HepG2 (cell line): Measurements from ENCODE around the gene CACNA2D1. TPM values are rescaled to one million over a fixed set of nuclear protein-coding genes. Genes with fewer than 3 reads are reported as not detected.

ENCODE experiments used
- ATAC-seq: fragments of 200-7000 bp; cut with Tn5 transposase; 3 replicates; pipeline ENCODE4 v1.9.1; 2020; ENCODE audit warnings: mild to moderate bottlenecking, moderate library complexity
- BruUV-seq: library from RNA; stranded (reverse); fragments of 400-500 nt; replicated peaks from 2 replicates; lab custom pipeline; 2021; lab: Mats Ljungman, UMichigan
- CTCF ChIA-PET: fragments of 300-600 bp; formaldehyde crosslinking; extraction: SDS; loops from one replicate; lab custom pipeline; 2021; ENCODE audit warnings: low total read pairs, inconsistent platforms, low intra/inter-chr PET ratio; lab: Yijun Ruan, JAX
- POLR2A ChIA-PET: fragments of 350-600 bp; sonication (Branson Sonifier 250); formaldehyde crosslinking; loops from one replicate; lab custom pipeline; 2020; ENCODE audit warnings: antibody characterized with exemption, inconsistent platforms; lab: Yijun Ruan, JAX
- DNase-seq: peaks from one replicate; pipeline ENCODE4 v3.0.0-alpha.2; 2015; ENCODE audit warnings: low spot score
- FAIRE-seq: peaks from 3 replicates; lab custom pipeline; 2011; peaks lifted over from hg19 to GRCh38; lab: Jason Lieb, UNC
- H2AFZ ChIP-seq: one replicate; pipeline ENCODE4 v1.6.1; 2011; ENCODE audit warnings: low read length, inconsistent platforms
- H3K27ac ChIP-seq: fragments of 300-600 bp; 3 replicates; pipeline ENCODE4 v1.8.0; 2011; ENCODE audit warnings: mixed run types, mild to moderate bottlenecking, mixed read lengths, low read length, inconsistent platforms; ENCODE audit not compliant: insufficient read depth; ENCODE audit errors: extremely low read length
- H3K27me3 ChIP-seq, 2 experiments: fragments of 200-600 bp in 1 of 2; 2 replicates in 1 of 2; 3 replicates in 1 of 2; pipeline versions ENCODE4 v1.6.0 to v1.8.0; 2011; ENCODE audit warnings: low read length in 2 of 2, mild to moderate bottlenecking in 2 of 2, moderate library complexity in 2 of 2, inconsistent platforms in 1 of 2; ENCODE audit not compliant: insufficient read depth in 2 of 2, control insufficient read depth in 1 of 2
- H3K36me3 ChIP-seq, 2 experiments: fragments of 200-600 bp in 1 of 2; replicated peaks in 1 of 2; 2 replicates in 1 of 2; 3 replicates in 1 of 2; pipeline versions ENCODE4 v1.5.1 to v1.8.0; 2011; ENCODE audit warnings: low read length in 2 of 2, inconsistent platforms in 1 of 2; ENCODE audit not compliant: insufficient read depth in 2 of 2, control insufficient read depth in 1 of 2
- H3K4me1 ChIP-seq: 2 replicates; pipeline ENCODE4 v1.5.1; 2012; ENCODE audit warnings: low read length, inconsistent platforms; ENCODE audit not compliant: insufficient read depth
- H3K4me2 ChIP-seq: 2 replicates; pipeline ENCODE4 v1.6.0; 2011; ENCODE audit warnings: low read depth, low read length, inconsistent platforms
- H3K4me3 ChIP-seq, 3 experiments: fragments of 200-600 bp in 1 of 3; sonication (generic), shearing (Covaris generic) in 1 of 3; replicated peaks in 1 of 3; 2 replicates each; pipeline ENCODE4 v1.5.1; 2011 to 2016; ENCODE audit warnings: low read length in 3 of 3, inconsistent platforms in 2 of 3, low read depth in 2 of 3, mild to moderate bottlenecking in 2 of 3, control low read depth in 1 of 3, mixed read lengths in 1 of 3; ENCODE audit not compliant: insufficient read depth in 1 of 3
- H3K79me2 ChIP-seq: one replicate; pipeline ENCODE4 v1.6.1; 2011; ENCODE audit warnings: low read length, inconsistent platforms; ENCODE audit not compliant: insufficient read depth
- H3K9ac ChIP-seq: 2 replicates; pipeline ENCODE4 v1.6.0; 2011; ENCODE audit warnings: mild to moderate bottlenecking, low read depth, low read length, inconsistent platforms; ENCODE audit not compliant: insufficient read depth
- H3K9me3 ChIP-seq: 2 replicates; pipeline ENCODE4 v1.5.1; 2012; ENCODE audit warnings: mild to moderate bottlenecking, low read length
- H4K20me1 ChIP-seq: 2 replicates; pipeline ENCODE4 v1.6.0; 2011; ENCODE audit warnings: inconsistent platforms, mild to moderate bottlenecking, low read length, moderate library complexity; ENCODE audit not compliant: insufficient read depth
- FOXK2 ChIP-seq: fragments of 450-650 bp; IDR thresholded peaks from 2 replicates; pipeline ENCODE4 v1.6.1; 2016
- FOXM1 ChIP-seq: sonication (generic); formaldehyde crosslinking; IDR thresholded peaks from 2 replicates; pipeline ENCODE4 v1.5.0; 2020; ENCODE audit warnings: missing genetic modification reagents
- MAF1 ChIP-seq: sonication (generic); formaldehyde crosslinking; IDR thresholded peaks from 2 replicates; pipeline ENCODE4 v1.5.0; 2020; ENCODE audit warnings: missing genetic modification reagents, borderline replicate concordance
- MEIS1 ChIP-seq: sonication (generic); formaldehyde crosslinking; IDR thresholded peaks from 2 replicates; pipeline ENCODE4 v1.9.0; 2021; ENCODE audit warnings: mild to moderate bottlenecking, missing genetic modification reagents, moderate library complexity, borderline replicate concordance
- MIXL1 ChIP-seq: IDR thresholded peaks from 2 replicates; pipeline ENCODE4 v1.6.1; 2016
- YEATS2 ChIP-seq: sonication (generic); formaldehyde crosslinking; IDR thresholded peaks from 2 replicates; pipeline ENCODE4 v1.4.0; 2020; ENCODE audit warnings: missing genetic modification reagents, borderline replicate concordance
- ZNF282 ChIP-seq: fragments of 450-650 bp; IDR thresholded peaks from 2 replicates; pipeline ENCODE4 v1.6.1; 2018; ENCODE audit not compliant: partially characterized antibody
- ZNF292 ChIP-seq: sonication (generic); formaldehyde crosslinking; IDR thresholded peaks from 2 replicates; pipeline ENCODE4 v1.8.1; 2022; ENCODE audit warnings: mild to moderate bottlenecking, low read depth, missing genetic modification reagents, borderline replicate concordance
- ZNF605 ChIP-seq: sonication (generic); formaldehyde crosslinking; IDR thresholded peaks from 2 replicates; pipeline ENCODE4 v1.8.0; 2022; ENCODE audit warnings: mild to moderate bottlenecking, missing genetic modification reagents
- ZNF737 ChIP-seq: sonication (generic); formaldehyde crosslinking; IDR thresholded peaks from 2 replicates; pipeline ENCODE4 v1.5.0; 2020; ENCODE audit warnings: missing genetic modification reagents, mild to moderate bottlenecking, borderline replicate concordance
- ZNF772 ChIP-seq: sonication (generic); formaldehyde crosslinking; IDR thresholded peaks from 2 replicates; pipeline ENCODE4 v1.5.0; 2020; ENCODE audit warnings: mild to moderate bottlenecking, missing genetic modification reagents
- WGBS: methylation state at CpG from one replicate; pipeline ENCODE4 v1.1.6; 2017; ENCODE audit warnings: low lambda C conversion rate; 5-methylcytosine and 5-hydroxymethylcytosine counted together
- in situ Hi-C: cut with HindIII; loops from 2 replicates; pipeline ENCODE4 v1.10.0; 2017; ENCODE audit warnings: low pct_unique_long_range_greater_than_20kb; ENCODE audit not compliant: extremely low pct_ligation_motif_present
- intact Hi-C: fragments of 100-400 bp; cut with micrococcal nuclease; formaldehyde crosslinking; loops from one replicate; pipeline ENCODE4 v1.10.0; 2022; ENCODE audit not compliant: unreplicated experiment
- polyA plus RNA-seq, 8 experiments: library from polyadenylated mRNA; depleted of rRNA in 3 of 8; stranded (reverse) in 7 of 8; unstranded in 1 of 8; fragments of >200 nt; fragmentation: Illumina TruSeq in 4 of 8; extraction: Trizol in 4 of 8; gene quantifications; 2 replicates each; pipeline versions ENCODE4 v1.2.1 to v1.2.3, GENCODE V29; 2011 to 2016; ENCODE audit warnings: low read depth in 4 of 8, missing spikeins in 1 of 8, mixed read lengths in 1 of 8; ENCODE audit not compliant: insufficient read depth in 1 of 8
- total RNA-seq, 5 experiments: library from RNA; depleted of rRNA; stranded (reverse); fragments of >200 nt; fragmentation: Illumina TruSeq; extraction: Trizol; gene quantifications; 2 replicates each; pipeline ENCODE4 v1.2.3, GENCODE V29; 2016; ENCODE audit warnings: low read depth in 1 of 5
- TF ChIP-seq, protein P1 (sequence below), 2 experiments: sonication (generic) in 1 of 2; formaldehyde crosslinking in 1 of 2; IDR thresholded peaks; 2 replicates each; pipeline versions ENCODE4 v1.4.0 to v1.6.1; 2018 to 2020; ENCODE audit warnings: missing genetic modification reagents in 2 of 2, borderline replicate concordance in 1 of 2, low read depth in 1 of 2, mild to moderate bottlenecking in 1 of 2, missing biosample characterization in 1 of 2
- TF ChIP-seq, protein P2 (sequence below): fragments of 450-650 bp; IDR thresholded peaks from 2 replicates; pipeline ENCODE4 v1.6.1; 2017
- TF ChIP-seq, protein P3 (sequence below), 2 experiments: IDR thresholded peaks; 2 replicates each; pipeline ENCODE4 v1.6.1; 2011 to 2012; ENCODE audit warnings: low read length in 2 of 2, borderline replicate concordance in 1 of 2, low read depth in 1 of 2, mild to moderate bottlenecking in 1 of 2, moderate library complexity in 1 of 2
- TF ChIP-seq, protein P4 (sequence below): sonication (generic); formaldehyde crosslinking; IDR thresholded peaks from 2 replicates; pipeline ENCODE4 v1.4.0; 2020; ENCODE audit warnings: missing genetic modification reagents

CACNA2D1 gene
- total and polyA plus RNA-seq, 2 of the 13 experiments (the other 11 are each of a cell fraction or from before 2014, with no cell fraction given), result not detected

DNA sequence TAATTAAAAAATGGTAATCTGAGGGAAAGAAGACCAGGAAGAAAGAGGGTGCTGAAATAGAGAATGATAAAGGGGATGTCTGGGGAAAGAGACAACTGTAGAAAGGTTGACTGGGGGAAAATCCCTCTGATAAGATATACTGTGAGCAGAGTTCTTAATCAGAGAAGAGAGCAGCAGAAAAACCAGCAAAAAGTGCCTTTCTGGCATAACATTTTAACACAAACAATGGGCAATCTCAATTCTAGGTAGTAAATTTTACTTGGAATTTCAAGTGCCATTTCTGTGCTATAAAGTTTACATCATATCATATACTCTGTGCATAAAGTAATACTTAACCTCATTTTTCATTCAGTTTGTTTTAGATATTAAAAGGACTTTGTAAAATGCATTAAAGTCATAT, 421.9 kb downstream of the CACNA2D1 start (continued):
- TF ChIP-seq, protein P1, sequence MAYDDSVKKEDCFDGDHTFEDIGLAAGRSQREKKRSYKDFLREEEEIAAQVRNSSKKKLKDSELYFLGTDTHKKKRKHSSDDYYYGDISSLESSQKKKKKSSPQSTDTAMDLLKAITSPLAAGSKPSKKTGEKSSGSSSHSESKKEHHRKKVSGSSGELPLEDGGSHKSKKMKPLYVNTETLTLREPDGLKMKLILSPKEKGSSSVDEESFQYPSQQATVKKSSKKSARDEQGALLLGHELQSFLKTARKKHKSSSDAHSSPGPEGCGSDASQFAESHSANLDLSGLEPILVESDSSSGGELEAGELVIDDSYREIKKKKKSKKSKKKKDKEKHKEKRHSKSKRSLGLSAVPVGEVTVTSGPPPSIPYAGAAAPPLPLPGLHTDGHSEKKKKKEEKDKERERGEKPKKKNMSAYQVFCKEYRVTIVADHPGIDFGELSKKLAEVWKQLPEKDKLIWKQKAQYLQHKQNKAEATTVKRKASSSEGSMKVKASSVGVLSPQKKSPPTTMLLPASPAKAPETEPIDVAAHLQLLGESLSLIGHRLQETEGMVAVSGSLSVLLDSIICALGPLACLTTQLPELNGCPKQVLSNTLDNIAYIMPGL (CRISPR knock-in tag; IDR thresholded peaks at IDR 0.05; ENCODE audit: borderline replicate concordance in 1 of 2, low read depth in 1 of 2), result no peak

DNA sequence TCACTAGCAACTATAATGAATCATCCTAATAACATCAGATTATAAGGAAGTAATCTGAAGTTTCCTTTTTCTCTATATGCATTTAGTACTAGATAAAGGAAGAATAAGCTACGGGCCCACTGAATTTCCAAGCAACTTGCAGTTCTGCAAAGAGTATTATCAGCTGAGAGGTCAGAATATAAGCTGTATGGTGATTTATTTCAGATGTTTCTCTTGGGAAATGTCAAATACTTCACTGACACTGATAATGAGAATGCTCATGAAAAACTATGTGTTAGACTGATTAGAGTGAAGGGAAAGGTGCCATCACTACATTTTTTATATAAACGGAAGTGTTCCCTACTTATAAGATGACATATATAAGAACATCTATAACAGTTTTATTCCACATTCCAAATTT, 422.5 kb downstream of the CACNA2D1 start:
- ATAC-seq (no peak), DNase-seq (no peak), FAIRE-seq (no peak)
- WGBS, result 4% methylated on average over 2 of the region's 2 CpGs
- Histone ChIP-seq H3K27me3 (no peaks in the 10 kb centered on the region), H3K79me2 (no peaks in the 10 kb centered on the region), H3K4me1 (no peaks in the 10 kb centered on the region), H2AFZ (no peak overlapping the region), H3K27ac (no peak overlapping the region), H3K36me3 (no peaks in the 10 kb centered on the region), H3K4me3 (no peak overlapping the region), H3K9me3 (no peaks in the 10 kb centered on the region), H3K4me2 (no peak overlapping the region), H4K20me1 (no peaks in the 10 kb centered on the region), H3K9ac (no peak overlapping the region)
- in situ Hi-C loops (no loop called here), intact Hi-C loops (no loop called here)
- no TSS peak for BruUV-seq
- CTCF ChIA-PET, result no interaction called here
- POLR2A ChIA-PET, result no interaction called here
- TF ChIP-seq MIXL1 (CRISPR knock-in tag), result no peak
- no peak for TF ChIP-seq ZNF292 (CRISPR knock-in tag)
- TF ChIP-seq ZNF282, result no peak
- TF ChIP-seq YEATS2 (CRISPR knock-in tag), result no peak
- no peak for TF ChIP-seq FOXM1 (CRISPR knock-in tag)
- no peak for TF ChIP-seq ZNF605 (CRISPR knock-in tag)
- TF ChIP-seq, protein P2, sequence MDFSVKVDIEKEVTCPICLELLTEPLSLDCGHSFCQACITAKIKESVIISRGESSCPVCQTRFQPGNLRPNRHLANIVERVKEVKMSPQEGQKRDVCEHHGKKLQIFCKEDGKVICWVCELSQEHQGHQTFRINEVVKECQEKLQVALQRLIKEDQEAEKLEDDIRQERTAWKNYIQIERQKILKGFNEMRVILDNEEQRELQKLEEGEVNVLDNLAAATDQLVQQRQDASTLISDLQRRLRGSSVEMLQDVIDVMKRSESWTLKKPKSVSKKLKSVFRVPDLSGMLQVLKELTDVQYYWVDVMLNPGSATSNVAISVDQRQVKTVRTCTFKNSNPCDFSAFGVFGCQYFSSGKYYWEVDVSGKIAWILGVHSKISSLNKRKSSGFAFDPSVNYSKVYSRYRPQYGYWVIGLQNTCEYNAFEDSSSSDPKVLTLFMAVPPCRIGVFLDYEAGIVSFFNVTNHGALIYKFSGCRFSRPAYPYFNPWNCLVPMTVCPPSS, result no peak
- TF ChIP-seq ZNF772, result no peak
- TF ChIP-seq, protein P3, sequence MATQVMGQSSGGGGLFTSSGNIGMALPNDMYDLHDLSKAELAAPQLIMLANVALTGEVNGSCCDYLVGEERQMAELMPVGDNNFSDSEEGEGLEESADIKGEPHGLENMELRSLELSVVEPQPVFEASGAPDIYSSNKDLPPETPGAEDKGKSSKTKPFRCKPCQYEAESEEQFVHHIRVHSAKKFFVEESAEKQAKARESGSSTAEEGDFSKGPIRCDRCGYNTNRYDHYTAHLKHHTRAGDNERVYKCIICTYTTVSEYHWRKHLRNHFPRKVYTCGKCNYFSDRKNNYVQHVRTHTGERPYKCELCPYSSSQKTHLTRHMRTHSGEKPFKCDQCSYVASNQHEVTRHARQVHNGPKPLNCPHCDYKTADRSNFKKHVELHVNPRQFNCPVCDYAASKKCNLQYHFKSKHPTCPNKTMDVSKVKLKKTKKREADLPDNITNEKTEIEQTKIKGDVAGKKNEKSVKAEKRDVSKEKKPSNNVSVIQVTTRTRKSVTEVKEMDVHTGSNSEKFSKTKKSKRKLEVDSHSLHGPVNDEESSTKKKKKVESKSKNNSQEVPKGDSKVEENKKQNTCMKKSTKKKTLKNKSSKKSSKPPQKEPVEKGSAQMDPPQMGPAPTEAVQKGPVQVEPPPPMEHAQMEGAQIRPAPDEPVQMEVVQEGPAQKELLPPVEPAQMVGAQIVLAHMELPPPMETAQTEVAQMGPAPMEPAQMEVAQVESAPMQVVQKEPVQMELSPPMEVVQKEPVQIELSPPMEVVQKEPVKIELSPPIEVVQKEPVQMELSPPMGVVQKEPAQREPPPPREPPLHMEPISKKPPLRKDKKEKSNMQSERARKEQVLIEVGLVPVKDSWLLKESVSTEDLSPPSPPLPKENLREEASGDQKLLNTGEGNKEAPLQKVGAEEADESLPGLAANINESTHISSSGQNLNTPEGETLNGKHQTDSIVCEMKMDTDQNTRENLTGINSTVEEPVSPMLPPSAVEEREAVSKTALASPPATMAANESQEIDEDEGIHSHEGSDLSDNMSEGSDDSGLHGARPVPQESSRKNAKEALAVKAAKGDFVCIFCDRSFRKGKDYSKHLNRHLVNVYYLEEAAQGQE (IDR thresholded peaks at IDR 0.05; ENCODE audit: borderline replicate concordance in 1 of 2, low read depth in 1 of 2, low read length in 2 of 2), result no peak
- TF ChIP-seq, protein P4, sequence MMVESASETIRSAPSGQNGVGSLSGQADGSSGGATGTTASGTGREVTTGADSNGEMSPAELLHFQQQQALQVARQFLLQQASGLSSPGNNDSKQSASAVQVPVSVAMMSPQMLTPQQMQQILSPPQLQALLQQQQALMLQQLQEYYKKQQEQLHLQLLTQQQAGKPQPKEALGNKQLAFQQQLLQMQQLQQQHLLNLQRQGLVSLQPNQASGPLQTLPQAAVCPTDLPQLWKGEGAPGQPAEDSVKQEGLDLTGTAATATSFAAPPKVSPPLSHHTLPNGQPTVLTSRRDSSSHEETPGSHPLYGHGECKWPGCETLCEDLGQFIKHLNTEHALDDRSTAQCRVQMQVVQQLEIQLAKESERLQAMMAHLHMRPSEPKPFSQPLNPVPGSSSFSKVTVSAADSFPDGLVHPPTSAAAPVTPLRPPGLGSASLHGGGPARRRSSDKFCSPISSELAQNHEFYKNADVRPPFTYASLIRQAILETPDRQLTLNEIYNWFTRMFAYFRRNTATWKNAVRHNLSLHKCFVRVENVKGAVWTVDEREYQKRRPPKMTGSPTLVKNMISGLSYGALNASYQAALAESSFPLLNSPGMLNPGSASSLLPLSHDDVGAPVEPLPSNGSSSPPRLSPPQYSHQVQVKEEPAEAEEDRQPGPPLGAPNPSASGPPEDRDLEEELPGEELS (CRISPR knock-in tag), result no peak
- TF ChIP-seq ZNF737, result no peak
- no peak for TF ChIP-seq FOXK2
- TF ChIP-seq MEIS1, result no peak
- TF ChIP-seq MAF1 (CRISPR knock-in tag), result no peak
